Adrenal gland (tissue), 12 donors: ENCODE data around the gene MAP2K6. TPM values are rescaled to one million over a fixed set of nuclear protein-coding genes. Genes with fewer than 3 reads are reported as not detected.

Experiments
- DNase-seq, 7 donors: peaks; one replicate each; pipeline ENCODE4 v3.0.0-alpha.2; 2019 to 2020
- H3K27ac ChIP-seq, 5 donors: fragments of 200-600 bp; sonication (generic) in 4 of 5; 1 replicate in 3 of 5; 2 replicates in 2 of 5; pipeline versions ENCODE4 v1.5.1 to v1.8.0; 2016 to 2020; ENCODE audit warnings: mild to moderate bottlenecking in 1 of 5
- H3K27me3 ChIP-seq: fragments of 200-600 bp; 2 replicates; pipeline ENCODE4 v1.8.0; 2021
- H3K36me3 ChIP-seq, 2 donors: fragments of 200-600 bp; replicated peaks in 1 of 2; 1 replicate in 1 of 2; 2 replicates in 1 of 2; pipeline versions ENCODE4 v1.5.1 to v1.8.0; 2018 to 2022
- H3K4me1 ChIP-seq, 2 donors: fragments of 200-600 bp; replicated peaks in 1 of 2; 1 replicate in 1 of 2; 2 replicates in 1 of 2; pipeline versions ENCODE4 v1.5.1 to v1.8.0; 2018 to 2021
- H3K4me3 ChIP-seq, 4 donors: fragments of 200-600 bp; sonication (generic) in 3 of 4; one replicate each; pipeline ENCODE4 v1.5.1; 2016 to 2018
- H3K9me3 ChIP-seq, 3 donors: fragments of 200-600 bp; sonication (generic) in 1 of 3; replicated peaks in 1 of 3; 1 replicate in 2 of 3; 2 replicates in 1 of 3; pipeline versions ENCODE4 v1.5.1 to v1.8.0; 2016 to 2021
- POLR2A ChIP-seq, 2 donors: fragments of 450-650 bp; IDR thresholded peaks; one replicate each; pipeline ENCODE4 v1.6.1; 2017; ENCODE audit warnings: antibody characterized with exemption in 2 of 2, mild to moderate bottlenecking in 2 of 2, moderate library complexity in 1 of 2
- WGBS, 4 donors: extraction: QIAGEN DNeasy Blood & Tissue Kit in 2 of 4; methylation state at CpG; one replicate each; pipeline versions ENCODE4 v1.1.5 to v1.1.7; 2013 to 2017; 5-methylcytosine and 5-hydroxymethylcytosine counted together
- intact Hi-C, 2 donors: fragments of 100-400 bp; cut with DNase I; formaldehyde crosslinking; loops; one replicate each; pipeline versions ENCODE4 v1.14.1 to v1.15.0; 2022 to 2023
- polyA plus RNA-seq, 3 donors: library from polyadenylated mRNA; stranded (reverse); fragments of 200-250 nt in 2 of 3; fragments of 350-450 nt in 1 of 3; fragmentation: Illumina TruSeq in 1 of 3; extraction: RNeasy Lipid Tissue Mini Kit (QIAGEN cat#74804) in 1 of 3; gene quantifications; one replicate each; pipeline ENCODE4 v1.2.3, GENCODE V29; 2013 to 2014
- total RNA-seq, 9 donors: library from RNA; depleted of rRNA in 4 of 9; stranded (reverse); fragments of >200 nt in 4 of 9; fragments of 120-200 nt in 1 of 9; fragmentation: NEBNext Ultra II Directional in 1 of 9; extraction: Animal tissue kit (Norgen Biotek cat#: 25700) in 1 of 9; gene quantifications; one replicate each; pipeline versions ENCODE4 v1.1.0 to v1.2.4, GENCODE V29; 2013 to 2023
- TF ChIP-seq, protein P1 (sequence below), 6 experiments: fragments of 450-650 bp in 4 of 6; fragments of 200-600 bp in 2 of 6; sonication (generic) in 1 of 6; IDR thresholded peaks; 1 replicate in 5 of 6; 2 replicates in 1 of 6; pipeline versions ENCODE4 v1.5.1 to v1.8.0; 2016 to 2021; ENCODE audit warnings: antibody characterized with exemption in 6 of 6, mild to moderate bottlenecking in 2 of 6, moderate library complexity in 1 of 6
- donor health status: healthy with polysubstance abuse.
- donor health status: Bipolar disorder and iron deficiency.
- donor health status: DM: yes; HTN: yes; CAD: no.
- donor health status: DM: no; HTN: no; CAD: no.
- donor health status: DM: no; HTN: no; CAD: no.
- donor health status: DM: yes; HTN: yes; CAD: no.

MAP2K6 gene
- total and polyA plus RNA-seq, 12 donors, result 0.53 to 7.0 (median 1.9) TPM

DNA sequence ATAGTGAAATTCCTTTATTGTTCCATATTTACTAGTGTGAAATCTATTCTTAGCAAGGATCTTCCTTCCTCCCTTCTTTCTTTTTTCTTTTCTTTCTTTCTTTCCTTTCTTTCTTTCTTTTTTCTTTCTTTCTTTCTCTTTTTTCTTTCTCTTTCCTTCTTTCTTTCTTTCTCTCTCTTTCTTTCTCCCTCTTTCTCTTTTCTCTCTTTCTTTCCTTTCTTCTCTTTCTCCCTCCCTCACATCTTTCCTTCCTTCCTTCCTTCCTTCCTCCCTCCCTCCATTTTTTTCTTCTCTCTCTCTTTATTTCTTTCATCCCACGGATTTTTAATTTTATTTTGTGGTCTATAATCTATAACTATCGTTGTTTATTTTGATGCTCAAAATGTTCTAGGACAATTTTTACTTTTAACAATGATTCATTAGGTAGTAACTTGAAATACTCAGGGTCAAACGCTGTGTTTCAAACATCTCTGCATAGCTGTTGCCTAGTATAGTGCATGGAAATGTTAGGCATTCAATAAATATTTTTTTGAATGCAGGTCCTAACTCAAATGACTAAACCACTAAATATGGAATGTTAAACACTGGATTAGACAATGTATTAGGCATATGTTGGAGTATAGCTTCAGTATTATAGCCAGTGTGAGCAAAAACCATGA, 178.3 kb downstream of the MAP2K6 start:
- Histone ChIP-seq H3K4me3 (no peak overlapping the region), H3K27me3 (no peaks in the 10 kb centered on the region), H3K4me1 (peaks cover 0 to 5% of the 10 kb centered on the region in 2 donors), H3K36me3 (no peaks in the 10 kb centered on the region), H3K27ac (no peak overlapping the region), H3K9me3 (no peaks in the 10 kb centered on the region)
- intact Hi-C loops, result no loop called here
- DNase-seq, result no peak
- 30 to 46% (median 41%) methylated on average over 3 of the region's 3 CpGs for WGBS, 4 donors
- TF ChIP-seq, protein P1, sequence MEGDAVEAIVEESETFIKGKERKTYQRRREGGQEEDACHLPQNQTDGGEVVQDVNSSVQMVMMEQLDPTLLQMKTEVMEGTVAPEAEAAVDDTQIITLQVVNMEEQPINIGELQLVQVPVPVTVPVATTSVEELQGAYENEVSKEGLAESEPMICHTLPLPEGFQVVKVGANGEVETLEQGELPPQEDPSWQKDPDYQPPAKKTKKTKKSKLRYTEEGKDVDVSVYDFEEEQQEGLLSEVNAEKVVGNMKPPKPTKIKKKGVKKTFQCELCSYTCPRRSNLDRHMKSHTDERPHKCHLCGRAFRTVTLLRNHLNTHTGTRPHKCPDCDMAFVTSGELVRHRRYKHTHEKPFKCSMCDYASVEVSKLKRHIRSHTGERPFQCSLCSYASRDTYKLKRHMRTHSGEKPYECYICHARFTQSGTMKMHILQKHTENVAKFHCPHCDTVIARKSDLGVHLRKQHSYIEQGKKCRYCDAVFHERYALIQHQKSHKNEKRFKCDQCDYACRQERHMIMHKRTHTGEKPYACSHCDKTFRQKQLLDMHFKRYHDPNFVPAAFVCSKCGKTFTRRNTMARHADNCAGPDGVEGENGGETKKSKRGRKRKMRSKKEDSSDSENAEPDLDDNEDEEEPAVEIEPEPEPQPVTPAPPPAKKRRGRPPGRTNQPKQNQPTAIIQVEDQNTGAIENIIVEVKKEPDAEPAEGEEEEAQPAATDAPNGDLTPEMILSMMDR (IDR thresholded peaks at IDR 0.05), result no peak
- TF ChIP-seq POLR2A (IDR thresholded peaks at IDR 0.05), result no peak

GRCh38 chr17:69593351-69593715, 178.8 kb downstream of the MAP2K6 start:
- 93 to 97% (median 94%) methylated on average over 2 of the region's 2 CpGs for WGBS, 4 donors
- H3K9me3 ChIP-seq, result no peaks in the 10 kb centered on the region

DNA sequence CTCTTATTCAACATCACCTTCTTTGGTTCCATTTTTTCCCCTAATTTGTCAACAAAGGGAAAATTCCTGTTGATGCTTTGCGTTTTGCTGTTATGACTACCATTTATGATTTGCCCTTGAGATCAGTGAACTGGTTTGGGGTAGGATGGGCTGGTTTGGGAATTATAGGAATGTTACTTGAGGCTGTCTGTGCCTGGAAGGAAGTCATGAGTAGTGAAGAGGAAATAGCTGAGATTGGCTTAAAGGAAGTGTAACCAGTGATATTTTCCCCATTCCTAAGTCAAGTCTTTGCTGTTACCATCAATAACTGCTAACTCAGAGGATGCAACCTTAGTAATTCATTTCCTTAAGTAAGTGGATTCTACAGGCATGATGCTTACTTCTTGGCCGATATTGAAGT, 179.2 kb downstream of the MAP2K6 start:
- Histone ChIP-seq H3K27ac (no peak overlapping the region), H3K27me3 (no peaks in the 10 kb centered on the region), H3K4me1 (peaks cover 0 to 5% of the 10 kb centered on the region in 2 donors), H3K4me3 (no peak overlapping the region), H3K9me3 (no peaks in the 10 kb centered on the region), H3K36me3 (no peaks in the 10 kb centered on the region)
- 75 to 80% (median 79%) methylated on average over 2 of the region's 2 CpGs for WGBS, 4 donors
- intact Hi-C loops, result no loop called here
- no peak for TF ChIP-seq POLR2A (IDR thresholded peaks at IDR 0.05)
- TF ChIP-seq, protein P1 (IDR thresholded peaks at IDR 0.05), result no peak
- DNase-seq, result no peak

More at GRCh38 chr17:69593351-69593715, 178.8 kb downstream of the MAP2K6 start:
- intact Hi-C loops, result no loop called here
- H3K36me3 ChIP-seq, result no peaks in the 10 kb centered on the region
- H3K27me3 ChIP-seq, result no peaks in the 10 kb centered on the region
- TF ChIP-seq, protein P1 (IDR thresholded peaks at IDR 0.05), result no peak
- TF ChIP-seq POLR2A (IDR thresholded peaks at IDR 0.05), result no peak
- peaks cover 0 to 5% of the 10 kb centered on the region in 2 donors for H3K4me1 ChIP-seq
- H3K4me3 ChIP-seq, result no peak overlapping the region
- H3K27ac ChIP-seq, result no peak overlapping the region
- no peak for DNase-seq

GRCh38 chr17:69594641-69595040, 180.1 kb downstream of the MAP2K6 start:
- intact Hi-C loops, result no loop called here
- Histone ChIP-seq H3K27ac (no peak overlapping the region), H3K4me3 (no peak overlapping the region), H3K4me1 (no peaks in the 10 kb centered on the region), H3K27me3 (no peaks in the 10 kb centered on the region), H3K9me3 (no peaks in the 10 kb centered on the region), H3K36me3 (no peaks in the 10 kb centered on the region)
- WGBS, 4 donors, result 62 to 77% (median 73%) methylated on average over 4 of the region's 4 CpGs
- TF ChIP-seq POLR2A (IDR thresholded peaks at IDR 0.05), result no peak
- TF ChIP-seq, protein P1 (IDR thresholded peaks at IDR 0.05), result no peak
- DNase-seq, result no peak
